Measurements from ENCODE around the gene CLDN14.
A peak's percentile ranks its signal among the peaks of the same experiment; 100 is the strongest.

The CLDN14 gene

GRCh38 chr21:36433059-36433709 is 46.7 kb downstream of the CLDN14 start:
- DNase-seq (ENCODE audit: low read depth in 3 of 3): no peak

- no peak for DNase-seq (ENCODE audit: low read depth in 3 of 3)
Observed at GRCh38 chr21:36431252-36431651, 48.7 kb downstream of the CLDN14 start.

- no peak for DNase-seq (ENCODE audit: low read depth in 3 of 3)
Observed at GRCh38 chr21:36430841-36431240, 49.1 kb downstream of the CLDN14 start.

GRCh38 chr21:36429947-36430546 is 49.9 kb downstream of the CLDN14 start:
- DNase-seq (ENCODE audit: low read depth in 3 of 3): peak; percentile 24 to 47 (median 42)

- no peak for DNase-seq (ENCODE audit: low read depth in 3 of 3)
Observed at GRCh38 chr21:36428761-36429432, 51.0 kb downstream of the CLDN14 start.

- no peak for DNase-seq (ENCODE audit: low read depth in 3 of 3)
Observed at GRCh38 chr21:36427502-36427901, 52.4 kb downstream of the CLDN14 start.

- DNase-seq (ENCODE audit: low read depth in 3 of 3): no peak
Observed at GRCh38 chr21:36425286-36425685, 54.6 kb downstream of the CLDN14 start.

GRCh38 chr21:36424592-36424991 is 55.3 kb downstream of the CLDN14 start:
- no peak for DNase-seq (ENCODE audit: low read depth in 3 of 3)

- no peak for DNase-seq (ENCODE audit: low read depth in 3 of 3)
Observed at GRCh38 chr21:36423771-36424433, 56.0 kb downstream of the CLDN14 start.

GRCh38 chr21:36422279-36423098 is 57.4 kb downstream of the CLDN14 start:
- DNase-seq (ENCODE audit: low read depth in 3 of 3): no peak

- DNase-seq (ENCODE audit: low read depth in 3 of 3): no peak
Observed at GRCh38 chr21:36420571-36421339, 59.2 kb downstream of the CLDN14 start.

- DNase-seq (ENCODE audit: low read depth in 3 of 3): no peak
Observed at GRCh38 chr21:36419996-36420395, 59.9 kb downstream of the CLDN14 start.

- no peak for DNase-seq (ENCODE audit: low read depth in 3 of 3)
Observed at GRCh38 chr21:36419241-36419640, 60.7 kb downstream of the CLDN14 start.

- DNase-seq (ENCODE audit: low read depth in 3 of 3): no peak
Observed at GRCh38 chr21:36415375-36415774, 64.5 kb downstream of the CLDN14 start.

GRCh38 chr21:36412916-36413315 is 67.0 kb downstream of the CLDN14 start:
- DNase-seq (ENCODE audit: low read depth in 3 of 3): no peak

GRCh38 chr21:36411301-36411700 is 68.6 kb downstream of the CLDN14 start:
- no peak for DNase-seq (ENCODE audit: low read depth in 3 of 3)

All from stimulated activated CD4-positive, alpha-beta T cell treated with anti-CD3 and anti-CD28 coated beads, TNF-alpha, amount 100 ng/mL, for 4 hours (primary cell).